GM18870 (cell line): Measurements from ENCODE around the gene RGS6.
"Not testable (repeated sequence)": the region's sequence is repeated elsewhere in the genome, so short reads cannot be mapped to it uniquely, and the experiment has no call there.

Experiments
- ATAC-seq: cut with Tn5 transposase; IDR thresholded peaks from one replicate; pipeline ENCODE4 v1.9.1; 2021; ENCODE audit warnings: moderate library complexity; ENCODE audit not compliant: unreplicated experiment

RGS6 gene

DNA sequence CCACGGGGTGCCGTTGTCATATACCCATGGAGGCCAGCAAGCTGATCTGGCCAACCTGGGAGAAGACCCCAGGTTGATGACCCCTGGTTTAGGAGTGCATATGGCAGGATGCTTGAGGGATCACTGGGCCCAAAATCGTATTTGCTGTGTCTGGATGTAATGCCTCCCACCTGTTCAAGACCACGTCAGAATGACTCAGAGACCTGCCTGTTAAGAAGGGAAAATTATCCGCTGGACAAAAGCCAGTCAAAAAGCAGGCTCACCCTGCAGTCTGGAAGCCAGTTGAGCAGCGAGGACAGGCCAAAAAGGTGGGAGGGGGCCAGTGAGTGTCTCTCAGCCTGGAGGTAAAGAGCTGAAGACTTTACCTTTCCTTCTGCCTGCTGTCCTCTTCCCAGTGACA is 512.5 kb downstream of the RGS6 start:
- no peak for ATAC-seq

DNA sequence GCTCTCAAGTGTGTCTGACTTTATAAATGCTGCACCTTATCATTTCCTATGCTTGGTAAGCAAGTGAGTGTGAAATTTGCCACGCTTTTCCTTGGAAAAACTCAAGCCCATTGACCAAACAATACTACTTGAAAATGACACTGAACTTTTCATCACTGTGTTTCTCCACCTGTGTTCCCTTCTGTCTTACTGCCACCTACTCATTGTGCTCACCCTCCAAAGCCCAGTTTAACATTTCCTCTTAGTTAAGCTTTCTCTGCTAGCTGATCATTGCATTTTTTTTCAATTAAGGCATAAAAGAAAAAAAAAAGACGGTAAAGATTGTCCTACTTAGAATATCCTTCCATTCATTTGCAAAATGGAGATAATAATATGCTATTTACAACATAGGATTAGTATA is 516.0 kb downstream of the RGS6 start:
- no peak for ATAC-seq

DNA sequence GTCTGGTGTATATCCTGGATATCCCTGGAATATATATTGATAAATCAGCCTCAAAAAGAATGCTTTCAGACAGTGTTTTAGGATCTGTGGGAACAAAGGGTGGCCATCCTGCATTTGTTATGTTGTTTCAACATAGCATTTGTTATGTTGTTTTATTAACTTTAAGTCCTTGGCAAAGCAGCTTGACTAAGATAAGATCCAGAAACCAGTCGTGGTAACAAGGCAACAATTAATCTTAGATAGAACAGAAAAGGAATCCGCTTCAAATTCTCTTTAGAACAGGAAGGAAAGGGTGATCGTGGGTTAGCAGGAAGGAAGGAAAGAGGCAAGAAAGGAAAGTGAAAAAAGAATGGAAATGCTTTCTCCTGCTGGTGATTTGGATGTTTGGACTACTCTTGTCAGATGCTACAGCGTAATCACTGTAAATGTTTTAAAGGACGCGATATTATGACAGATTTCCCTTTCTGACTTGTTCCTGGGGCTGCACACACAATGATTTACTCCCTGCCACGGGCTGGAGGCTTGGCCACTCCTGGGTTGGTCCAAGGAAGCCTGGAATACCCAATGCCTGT is 518.3 kb downstream of the RGS6 start:
- no peak for ATAC-seq

DNA sequence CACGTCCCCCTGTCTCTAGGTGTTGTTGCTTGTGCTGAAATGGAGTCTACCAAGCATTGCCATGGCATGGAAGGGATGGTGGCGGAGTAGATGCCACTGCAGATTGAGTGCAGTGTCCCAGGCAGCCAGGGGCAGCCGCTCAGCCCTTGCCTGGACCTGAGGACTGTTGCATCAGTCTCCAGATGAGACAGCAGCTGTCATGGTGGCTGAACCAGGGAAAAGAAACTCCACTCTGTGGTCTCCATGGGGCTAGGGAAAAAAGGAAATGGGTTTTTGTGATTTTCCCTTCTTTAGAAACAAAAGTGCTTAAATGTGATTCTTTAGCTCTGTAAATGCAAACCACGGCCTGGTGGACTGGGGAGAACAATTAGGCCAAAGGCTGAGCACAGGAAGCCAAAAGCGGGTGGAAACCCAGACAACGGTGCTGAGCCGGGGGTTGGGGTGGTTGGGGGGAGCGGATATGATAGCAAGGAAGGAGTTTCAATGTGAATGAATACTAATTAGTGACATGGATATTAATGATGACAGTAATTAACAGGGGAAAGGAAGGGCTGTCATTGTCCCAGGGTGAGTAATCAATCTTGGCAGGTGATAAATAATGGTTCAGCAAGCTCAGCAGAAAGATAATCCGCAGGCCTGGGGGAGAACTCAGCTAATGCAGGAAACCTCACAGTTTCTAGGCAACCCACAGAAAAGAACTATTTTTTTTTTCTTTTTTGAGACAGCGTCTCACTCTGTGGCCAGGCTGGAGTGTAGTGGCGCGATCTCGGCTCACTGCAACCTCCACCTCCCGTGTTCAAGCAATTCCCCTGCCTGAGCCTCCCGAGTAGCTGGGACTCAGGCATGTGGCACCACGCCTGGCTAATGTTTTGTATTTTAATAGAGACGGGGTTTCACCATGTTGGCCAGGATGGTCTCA is 519.1 kb downstream of the RGS6 start:
- ATAC-seq = peak; percentile 70

DNA sequence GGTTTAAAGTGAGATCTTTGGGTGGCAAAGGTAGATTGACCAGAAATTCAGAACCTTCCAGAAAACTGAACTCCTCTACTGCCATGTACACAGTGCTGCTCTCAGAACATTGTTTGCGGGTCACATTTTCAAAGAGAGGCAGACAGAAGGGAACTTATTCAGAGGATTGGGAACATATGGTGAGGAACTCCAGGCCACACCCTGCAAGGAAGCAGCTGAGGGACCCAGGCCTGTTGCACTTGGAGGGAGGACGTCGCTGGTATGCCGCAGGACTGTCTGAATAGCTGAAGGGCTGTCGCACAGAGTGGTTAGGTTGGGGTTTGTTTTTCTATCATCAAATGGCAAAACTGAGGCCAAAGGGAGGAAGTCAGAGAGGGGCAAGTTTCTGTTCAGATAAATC is 520.5 kb downstream of the RGS6 start:
- ATAC-seq = no peak

DNA sequence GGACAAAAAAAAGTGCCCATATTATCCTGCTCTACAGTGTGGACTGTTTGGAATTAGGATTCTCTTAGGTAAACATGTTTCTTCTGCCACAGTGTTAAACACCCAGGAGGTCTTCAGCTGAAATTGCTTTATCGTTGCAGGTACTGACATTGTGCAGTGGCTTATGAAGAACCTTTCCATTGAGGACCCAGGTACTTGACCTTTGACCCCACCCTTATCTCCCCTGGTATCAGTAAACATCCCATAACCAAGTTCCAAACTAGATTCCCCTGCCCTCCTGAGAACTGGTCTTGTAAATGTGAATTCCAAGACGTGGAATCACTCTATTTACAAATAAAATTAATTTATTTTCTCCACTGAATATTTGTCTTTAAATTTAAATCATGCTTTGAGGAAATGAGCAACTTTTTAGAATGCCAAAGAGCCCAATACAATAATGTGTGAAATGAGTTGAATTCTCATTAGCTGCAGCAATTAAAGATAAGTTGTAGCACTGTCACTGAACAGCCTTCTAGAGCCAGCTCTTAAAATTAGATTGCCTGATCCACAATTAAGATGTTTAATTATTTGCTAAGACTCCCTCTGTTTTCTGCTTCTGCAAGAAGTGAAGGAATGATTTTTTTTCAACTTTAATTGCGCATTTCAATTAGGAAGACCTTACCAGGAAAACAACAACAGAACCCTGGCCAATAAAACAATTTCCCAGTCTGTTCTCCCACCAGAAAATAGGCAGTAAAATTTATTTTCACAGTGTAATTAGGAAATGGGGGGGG is 522.3 kb downstream of the RGS6 start:
- ATAC-seq = no peak

DNA sequence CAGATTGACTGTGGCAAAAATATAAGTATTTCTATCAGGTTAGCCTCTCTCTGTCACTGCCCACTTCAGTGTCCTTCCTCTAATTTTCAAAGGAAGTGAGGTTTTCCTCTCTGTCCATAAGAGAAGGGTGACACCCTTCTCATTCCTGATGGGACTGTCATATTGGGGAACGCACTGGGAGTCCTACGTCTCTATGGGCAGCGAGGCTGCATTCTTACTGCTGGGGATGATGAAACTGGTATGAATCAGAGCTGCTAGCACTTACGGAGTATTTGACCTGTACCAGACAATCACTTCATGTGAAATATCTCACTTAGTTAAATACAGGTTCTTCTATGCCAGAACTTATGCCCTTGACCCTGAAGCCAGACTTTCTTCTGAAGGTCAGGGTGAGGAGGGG is 525.4 kb downstream of the RGS6 start:
- ATAC-seq = no peak

DNA sequence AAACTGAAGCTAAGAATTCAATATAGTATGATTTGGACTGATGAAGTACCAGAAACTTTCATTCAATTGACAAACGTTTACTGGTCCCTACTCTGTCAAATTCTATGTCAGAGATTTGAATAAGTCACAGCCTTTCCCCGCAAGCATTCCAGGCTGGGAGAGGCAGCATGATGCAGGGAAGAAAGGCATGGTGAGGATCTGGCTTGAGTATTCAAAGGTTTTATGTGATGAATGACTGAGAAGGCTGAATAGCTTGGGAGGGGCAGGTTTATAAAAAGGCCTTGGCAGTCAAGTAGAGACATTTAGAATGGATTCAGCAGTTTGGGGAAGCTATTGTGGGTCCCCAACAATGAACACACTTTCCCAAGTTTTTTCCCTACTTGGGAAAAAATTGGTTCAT is 529.8 kb downstream of the RGS6 start:
- no peak for ATAC-seq

DNA sequence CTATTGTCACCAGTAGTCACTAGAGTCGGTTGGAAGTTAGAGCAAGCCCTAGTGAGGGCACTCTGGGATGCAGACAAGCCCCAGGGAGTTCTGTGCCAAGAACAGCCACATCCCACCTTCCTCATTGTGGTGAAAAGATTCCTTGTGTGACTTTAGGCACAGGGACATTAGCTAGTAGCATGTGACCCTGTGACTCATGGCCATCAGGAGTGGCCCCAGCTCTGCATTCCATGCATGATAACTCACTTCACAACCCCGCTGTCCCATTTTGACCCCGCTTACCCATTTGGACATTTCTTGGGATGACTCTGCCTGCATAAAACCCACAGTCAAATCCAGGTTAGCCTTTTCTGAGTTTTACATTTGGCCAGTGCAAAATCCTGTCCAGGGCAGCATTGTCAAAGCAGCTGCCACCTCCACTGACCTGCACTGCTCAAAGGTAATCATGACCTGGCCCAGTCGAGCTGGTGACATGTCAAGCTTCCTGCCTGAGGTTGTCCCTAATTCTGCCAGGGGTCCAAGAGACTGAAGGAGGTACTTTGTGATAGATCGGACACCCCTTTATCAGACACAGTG is 531.1 kb downstream of the RGS6 start:
- no peak for ATAC-seq

DNA sequence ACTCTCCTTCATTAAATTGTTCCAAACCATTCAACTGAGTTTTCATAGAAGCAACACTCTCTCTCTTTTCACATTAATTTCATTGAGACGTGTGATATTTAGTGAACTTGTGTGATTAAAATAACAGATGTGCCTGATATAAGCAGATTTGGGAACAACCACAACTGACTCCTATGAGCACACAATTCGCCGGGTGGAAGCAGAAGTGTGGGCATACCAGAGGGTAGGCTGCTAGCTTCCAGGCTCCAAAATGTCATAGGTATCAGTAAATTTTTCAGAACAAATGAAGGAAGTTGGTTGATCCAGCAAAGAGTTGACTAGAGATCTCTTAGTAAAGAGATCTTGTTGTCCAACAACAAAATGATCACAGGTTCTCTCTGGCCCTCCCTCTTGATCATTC is 532.0 kb downstream of the RGS6 start:
- ATAC-seq = no peak

DNA sequence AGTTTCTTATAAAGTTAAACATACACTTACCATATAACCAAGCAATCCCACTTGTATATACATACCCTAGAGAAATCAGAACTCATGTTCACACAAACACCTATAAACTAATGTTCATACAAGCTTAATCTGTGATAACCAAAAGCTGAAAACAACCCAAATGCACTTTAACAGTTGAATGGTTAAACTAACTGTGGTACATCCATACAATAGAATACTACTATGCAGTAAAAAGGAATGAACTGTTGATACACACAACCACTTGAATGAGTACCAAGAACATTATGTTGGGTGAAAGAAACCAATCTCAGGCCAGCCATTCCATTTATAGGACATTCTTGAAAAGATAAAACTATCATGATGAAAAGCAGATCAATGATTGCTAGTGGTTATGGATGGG is 534.1 kb downstream of the RGS6 start:
- no peak for ATAC-seq

DNA sequence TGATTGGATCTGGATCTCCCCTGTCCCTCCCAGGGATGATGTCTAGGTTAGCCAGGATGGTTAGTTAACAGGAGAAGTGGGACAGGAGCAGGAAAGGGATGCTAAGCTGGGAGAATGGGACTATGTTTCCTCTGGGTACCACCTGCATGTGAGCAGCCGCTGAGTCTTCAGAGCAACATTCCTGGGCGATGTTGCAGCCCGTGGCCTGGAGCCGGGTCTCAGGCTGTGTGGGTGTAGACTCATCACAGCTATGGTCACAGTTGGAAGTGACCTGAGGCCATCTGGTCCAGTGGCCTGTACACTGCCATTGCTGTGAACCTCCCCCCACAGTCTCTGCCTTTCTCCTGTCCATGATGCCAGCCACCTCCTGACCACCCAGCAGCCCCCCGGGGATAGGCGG is 539.1 kb downstream of the RGS6 start:
- no peak for ATAC-seq

DNA sequence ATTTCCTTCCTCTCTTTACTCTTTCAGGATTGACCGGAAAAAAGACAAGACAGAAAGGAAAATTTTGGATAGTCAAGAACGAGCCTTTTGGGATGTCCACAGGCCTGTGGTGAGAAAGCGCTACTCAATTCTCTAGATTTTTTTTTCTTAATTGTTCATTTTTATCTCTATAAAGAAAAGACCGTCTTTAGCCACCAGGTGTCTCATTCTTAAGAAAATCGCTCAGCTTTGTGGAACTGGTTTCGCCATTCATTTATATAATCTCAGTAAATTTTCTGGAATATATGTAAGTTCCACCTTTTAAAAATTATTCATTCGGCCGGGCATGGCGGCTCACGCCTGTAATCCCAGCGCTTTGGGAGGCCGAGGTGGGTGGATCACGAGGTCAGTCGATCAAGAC is 540.6 kb downstream of the RGS6 start:
- no peak for ATAC-seq

DNA sequence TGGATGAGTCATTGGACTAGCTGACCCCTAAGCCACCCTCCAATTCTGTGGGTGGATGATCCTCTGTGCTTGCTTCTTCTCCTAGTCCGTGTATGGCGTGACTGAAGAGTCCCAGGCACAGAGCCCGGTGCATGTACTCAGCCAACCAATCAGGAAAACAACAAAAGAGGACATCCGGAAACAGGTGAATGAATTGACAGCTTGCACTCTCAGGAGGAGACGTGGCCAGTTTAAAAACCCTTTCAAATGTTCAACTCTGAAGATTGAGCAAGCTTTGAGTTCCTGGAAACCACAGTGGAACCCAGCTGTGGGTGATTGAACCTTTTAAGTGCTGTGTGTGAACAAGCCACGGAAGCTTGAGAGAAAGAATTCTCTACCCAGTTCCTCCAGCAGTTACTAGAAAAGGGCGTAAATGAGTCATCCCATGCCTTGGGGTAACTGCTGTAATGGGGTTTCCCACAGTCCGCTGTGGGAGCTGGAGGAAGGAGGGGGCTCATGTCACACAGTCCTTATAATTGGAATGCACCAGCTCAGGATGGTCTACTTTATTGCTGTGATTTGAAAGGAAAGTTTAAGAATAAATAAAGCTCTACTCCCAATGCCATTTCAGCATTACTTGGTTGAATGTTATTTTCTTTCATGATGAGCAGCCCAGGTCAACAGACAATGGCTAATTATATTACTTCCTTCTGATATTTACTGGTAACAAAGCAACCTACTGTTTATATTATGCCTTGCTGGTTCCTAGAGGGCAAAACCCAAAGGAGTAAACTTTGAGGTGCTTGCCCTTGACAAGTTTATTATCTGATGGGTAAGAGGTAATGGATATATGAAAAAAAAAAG is 544.6 kb downstream of the RGS6 start:
- peak; percentile 84 for ATAC-seq

DNA sequence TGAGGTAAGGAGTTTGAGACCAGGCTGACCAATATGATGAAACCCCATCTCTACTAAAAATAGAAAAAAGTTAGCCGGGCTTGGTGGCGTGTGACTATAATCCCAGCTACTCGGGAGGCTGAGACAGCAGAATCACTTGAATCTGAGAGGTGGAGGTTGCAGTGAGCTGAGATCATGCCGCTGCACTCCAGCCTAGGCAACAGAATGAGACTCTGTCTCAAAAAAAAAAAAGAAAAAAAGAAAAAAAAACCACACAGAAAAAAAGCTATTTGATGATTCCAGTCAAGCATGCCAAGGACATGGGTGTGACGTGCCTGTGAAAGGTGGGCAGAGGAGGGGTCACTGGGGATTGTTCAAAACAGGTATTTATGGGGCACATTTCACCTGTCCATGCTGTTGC is 545.3 kb downstream of the RGS6 start:
- ATAC-seq = not testable (repeated sequence)

DNA sequence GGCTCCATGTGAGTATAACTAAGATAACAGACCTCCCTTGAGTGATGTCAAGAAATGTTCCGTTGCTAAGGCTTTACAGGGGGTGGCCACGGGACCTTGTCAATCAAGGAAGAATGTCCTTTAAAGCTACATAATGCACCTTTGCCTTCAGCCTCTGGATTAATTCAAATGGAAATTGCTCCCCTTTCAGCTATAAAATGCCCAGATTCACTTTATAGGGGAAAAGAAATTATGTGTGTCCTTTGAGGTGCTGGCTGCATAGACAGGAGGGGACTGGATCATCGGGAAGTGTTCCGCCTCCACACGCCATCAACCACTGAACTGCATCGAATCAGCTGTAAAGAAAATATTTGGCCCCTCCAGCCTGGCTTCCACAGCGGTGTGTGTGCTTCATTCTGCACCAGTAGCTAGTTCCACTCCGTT is 546.3 kb downstream of the RGS6 start:
- no peak for ATAC-seq

DNA sequence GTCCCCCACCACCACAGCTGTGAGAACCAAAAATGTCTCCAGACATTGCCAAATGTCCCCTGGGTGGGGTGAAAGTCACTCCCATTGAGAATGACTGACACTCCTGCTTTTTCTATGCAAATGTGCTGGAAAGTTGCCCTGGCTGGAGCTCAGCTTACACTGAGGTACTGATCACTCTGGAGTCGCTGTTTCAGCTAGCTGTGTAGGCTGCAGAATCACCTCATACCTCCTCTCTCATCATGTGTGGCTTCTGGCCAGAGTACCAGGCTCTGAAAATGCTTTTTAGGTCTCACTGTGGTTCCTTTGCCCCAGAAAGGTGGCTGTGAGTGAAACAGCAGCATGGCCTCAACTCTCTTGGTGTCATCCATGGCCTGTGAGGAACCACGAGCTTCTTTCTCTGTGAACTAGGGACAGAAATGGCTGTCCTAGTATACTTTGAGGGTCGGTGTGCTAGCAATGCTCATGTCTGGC is 547.3 kb downstream of the RGS6 start:
- ATAC-seq = no peak

DNA sequence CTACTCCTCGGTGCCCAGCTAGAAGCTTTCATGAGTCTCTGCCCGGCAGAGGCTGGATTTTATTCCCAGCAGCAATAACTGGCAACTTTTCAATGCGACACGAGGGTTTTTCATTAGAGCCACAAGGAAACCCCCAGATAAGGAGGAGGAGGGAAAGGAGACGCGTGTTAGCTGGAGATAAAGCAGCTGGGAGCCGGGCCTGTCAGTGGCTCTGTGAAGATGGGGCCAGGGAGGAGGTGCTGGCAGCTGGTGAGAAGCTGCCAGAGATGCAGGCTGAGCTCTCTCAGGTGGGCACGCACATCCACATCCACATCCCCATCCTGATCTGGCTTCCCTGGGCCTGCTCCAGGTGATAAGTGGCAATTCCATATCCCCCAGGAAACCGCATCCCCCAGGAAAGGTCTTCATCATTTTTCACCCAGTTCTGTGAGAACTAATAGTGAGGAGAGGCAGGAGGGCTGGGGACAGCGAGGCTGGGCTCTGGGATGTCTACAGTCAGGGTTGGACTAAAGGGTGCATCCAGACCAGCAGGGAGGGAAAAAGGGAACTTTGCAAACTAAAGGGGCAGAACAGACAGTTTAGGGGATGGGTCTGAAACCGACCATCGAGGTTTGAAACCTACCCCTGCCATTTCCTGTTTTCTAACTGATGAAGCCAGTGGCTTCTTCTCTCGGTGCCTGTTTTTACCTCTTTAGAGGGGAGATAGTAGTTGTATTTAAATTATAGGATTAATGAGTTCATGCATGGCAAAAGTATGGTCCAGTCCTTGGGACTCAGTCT is 548.4 kb downstream of the RGS6 start:
- ATAC-seq = no peak

DNA sequence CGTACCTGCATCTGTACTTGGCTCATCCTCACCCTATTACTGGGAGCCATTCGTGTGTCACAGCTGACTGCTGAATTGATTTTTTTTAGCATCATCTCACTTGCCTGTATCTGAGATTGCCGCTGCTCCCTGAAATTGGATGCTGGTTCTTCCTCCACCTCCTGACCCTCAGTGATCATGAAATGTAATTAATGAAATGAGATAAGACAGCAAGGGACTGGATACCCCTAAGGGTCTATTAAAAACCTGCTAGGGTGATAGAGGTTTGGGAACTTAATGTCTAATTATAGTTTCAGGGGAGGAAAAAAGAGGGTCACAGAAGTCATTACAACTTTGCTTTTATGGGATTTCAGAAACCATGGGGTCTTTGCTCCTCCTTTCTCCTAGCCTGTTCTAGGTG is 551.1 kb downstream of the RGS6 start:
- ATAC-seq = no peak

DNA sequence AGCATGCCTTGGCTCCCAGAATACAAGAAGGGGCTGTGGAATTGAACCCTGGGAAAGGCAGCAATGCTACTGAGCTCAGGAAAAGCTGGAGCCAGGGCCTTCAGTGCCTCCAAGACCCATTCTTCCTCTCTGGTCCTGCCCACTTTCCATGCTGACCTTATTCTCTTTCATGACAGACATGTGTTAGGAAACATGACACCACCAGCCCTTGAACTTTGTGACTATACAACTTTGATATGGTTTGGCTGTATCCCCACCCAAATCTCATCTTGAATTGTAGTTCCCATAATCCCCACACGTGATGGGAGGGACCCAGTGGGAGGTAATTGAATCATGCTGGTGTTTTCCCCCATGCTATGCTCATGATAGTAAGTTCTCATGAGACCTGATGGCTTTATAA is 553.5 kb downstream of the RGS6 start:
- ATAC-seq = no peak
